KMS-11 (cell line): ENCODE results near the gene TMEM163.

Experiments
- H2AFZ ChIP-seq: fragments of 200-600 bp; sonication (generic); 2 replicates; pipeline ENCODE4 v1.6.1; 2016; ENCODE audit warnings: antibody characterized with exemption, mixed run types, low read depth
- H3K27ac ChIP-seq: fragments of 200-600 bp; sonication (generic); 2 replicates; pipeline ENCODE4 v1.6.1; 2016; ENCODE audit warnings: mild to moderate bottlenecking, mixed run types
- H3K27me3 ChIP-seq: fragments of 200-600 bp; sonication (generic); 2 replicates; pipeline ENCODE4 v1.6.1; 2017; ENCODE audit warnings: mild to moderate bottlenecking, low read depth, mixed run types, moderate library complexity; ENCODE audit not compliant: insufficient read depth
- H3K36me3 ChIP-seq: fragments of 200-600 bp; sonication (generic); 2 replicates; pipeline ENCODE4 v1.6.1; 2017; ENCODE audit warnings: mild to moderate bottlenecking, mixed run types; ENCODE audit not compliant: insufficient read depth
- H3K4me1 ChIP-seq: fragments of 200-600 bp; sonication (generic); 2 replicates; pipeline ENCODE4 v1.6.1; 2016; ENCODE audit warnings: mild to moderate bottlenecking, low read depth, mixed run types; ENCODE audit not compliant: poor library complexity, severe bottlenecking
- H3K4me2 ChIP-seq: fragments of 200-600 bp; sonication (generic); 2 replicates; pipeline ENCODE4 v1.7.0; 2016; ENCODE audit warnings: mild to moderate bottlenecking, mixed run types
- H3K4me3 ChIP-seq: fragments of 200-600 bp; sonication (generic); IDR thresholded peaks from 2 replicates; pipeline ENCODE4 v1.6.1; 2017; ENCODE audit warnings: low read depth, low read length, mixed read lengths; ENCODE audit not compliant: insufficient read depth
- H3K79me2 ChIP-seq: fragments of 200-600 bp; sonication (generic); 2 replicates; pipeline ENCODE4 v1.6.1; 2016; ENCODE audit warnings: low read depth, mixed run types; ENCODE audit not compliant: insufficient read depth
- H3K9ac ChIP-seq: fragments of 200-600 bp; sonication (generic); 2 replicates; pipeline ENCODE4 v1.6.1; 2016; ENCODE audit warnings: mild to moderate bottlenecking, mixed run types
- H4K20me1 ChIP-seq: fragments of 200-600 bp; sonication (generic); 2 replicates; pipeline ENCODE4 v1.6.1; 2016; ENCODE audit warnings: mild to moderate bottlenecking, mixed run types; ENCODE audit not compliant: insufficient read depth
- TF ChIP-seq, protein P1 (sequence below): fragments of 200-600 bp; sonication (generic); conservative IDR thresholded peaks from 2 replicates; pipeline ENCODE4 v1.6.1; 2017; ENCODE audit warnings: low read depth, mild to moderate bottlenecking, antibody characterized with exemption, low read length, moderate library complexity, mixed read lengths

The TMEM163 gene

DNA sequence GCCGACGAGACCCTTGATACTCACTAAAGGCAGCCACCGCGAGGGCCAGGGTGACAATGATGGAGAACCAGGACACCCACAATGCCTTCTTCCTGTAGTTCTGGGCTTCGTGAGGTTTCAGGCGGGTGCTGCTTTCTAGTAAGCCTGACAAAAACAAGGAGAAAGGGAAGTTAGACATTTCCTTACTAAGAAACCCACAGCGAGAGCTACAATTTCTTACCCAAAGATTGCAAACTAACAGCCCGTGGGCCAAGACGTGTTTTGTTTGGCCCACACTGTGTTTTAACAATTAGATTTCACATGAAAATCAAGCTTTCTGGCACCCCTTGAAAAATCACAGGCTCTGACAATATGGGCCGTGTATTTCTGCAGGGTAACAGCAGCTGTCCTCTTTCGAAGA lies 5.6 kb downstream of the TMEM163 start:
- Histone ChIP-seq H3K9ac (no peak overlapping the region), H3K4me1 (no peaks in the 10 kb centered on the region), H3K4me2 (no peak overlapping the region), H3K36me3 (no peaks in the 10 kb centered on the region), H3K79me2 (no peaks in the 10 kb centered on the region), H3K27ac (no peak overlapping the region), H3K4me3 (no peak overlapping the region), H4K20me1 (no peaks in the 10 kb centered on the region), H3K27me3 (no peaks in the 10 kb centered on the region), H2AFZ (no peak overlapping the region)
- TF ChIP-seq, protein P1, sequence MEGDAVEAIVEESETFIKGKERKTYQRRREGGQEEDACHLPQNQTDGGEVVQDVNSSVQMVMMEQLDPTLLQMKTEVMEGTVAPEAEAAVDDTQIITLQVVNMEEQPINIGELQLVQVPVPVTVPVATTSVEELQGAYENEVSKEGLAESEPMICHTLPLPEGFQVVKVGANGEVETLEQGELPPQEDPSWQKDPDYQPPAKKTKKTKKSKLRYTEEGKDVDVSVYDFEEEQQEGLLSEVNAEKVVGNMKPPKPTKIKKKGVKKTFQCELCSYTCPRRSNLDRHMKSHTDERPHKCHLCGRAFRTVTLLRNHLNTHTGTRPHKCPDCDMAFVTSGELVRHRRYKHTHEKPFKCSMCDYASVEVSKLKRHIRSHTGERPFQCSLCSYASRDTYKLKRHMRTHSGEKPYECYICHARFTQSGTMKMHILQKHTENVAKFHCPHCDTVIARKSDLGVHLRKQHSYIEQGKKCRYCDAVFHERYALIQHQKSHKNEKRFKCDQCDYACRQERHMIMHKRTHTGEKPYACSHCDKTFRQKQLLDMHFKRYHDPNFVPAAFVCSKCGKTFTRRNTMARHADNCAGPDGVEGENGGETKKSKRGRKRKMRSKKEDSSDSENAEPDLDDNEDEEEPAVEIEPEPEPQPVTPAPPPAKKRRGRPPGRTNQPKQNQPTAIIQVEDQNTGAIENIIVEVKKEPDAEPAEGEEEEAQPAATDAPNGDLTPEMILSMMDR: no peak

DNA sequence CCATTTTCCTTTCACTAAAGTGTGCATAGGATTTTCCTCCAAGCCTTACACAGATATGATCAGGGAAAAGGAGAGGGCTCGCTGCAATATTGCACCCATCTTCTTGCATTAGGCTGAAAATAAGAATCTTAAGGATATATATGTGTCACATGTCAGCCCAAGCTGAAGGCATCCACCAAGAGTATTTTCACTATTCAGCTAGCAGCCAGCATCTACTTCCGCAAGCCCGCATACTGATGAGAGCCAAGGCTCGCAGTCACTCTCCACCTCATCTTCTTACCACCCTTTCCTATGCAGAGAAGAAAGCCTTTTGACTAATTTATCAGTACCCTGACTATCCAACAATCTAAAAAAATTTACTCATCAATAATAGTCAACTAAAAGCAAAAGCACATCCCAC lies 6.1 kb downstream of the TMEM163 start:
- Histone ChIP-seq H3K4me2 (no peak overlapping the region), H3K27me3 (no peaks in the 10 kb centered on the region), H3K9ac (no peak overlapping the region), H3K4me1 (no peaks in the 10 kb centered on the region), H2AFZ (no peak overlapping the region), H3K79me2 (no peaks in the 10 kb centered on the region), H4K20me1 (no peaks in the 10 kb centered on the region), H3K4me3 (no peak overlapping the region), H3K36me3 (no peaks in the 10 kb centered on the region), H3K27ac (no peak overlapping the region)
- TF ChIP-seq, protein P1: no peak

- H2AFZ ChIP-seq: no peak overlapping the region
Observed at GRCh38 chr2:134712299-134712698, 6.5 kb downstream of the TMEM163 start.

GRCh38 chr2:134711692-134712091 lies 7.1 kb downstream of the TMEM163 start:
- H3K79me2 ChIP-seq: no peaks in the 10 kb centered on the region
- H3K36me3 ChIP-seq: no peaks in the 10 kb centered on the region
- H3K27ac ChIP-seq: no peak overlapping the region
- TF ChIP-seq, protein P1: no peak
- no peak overlapping the region for H3K4me3 ChIP-seq
- H3K9ac ChIP-seq: no peak overlapping the region
- no peak overlapping the region for H3K4me2 ChIP-seq
- no peaks in the 10 kb centered on the region for H4K20me1 ChIP-seq
- H3K4me1 ChIP-seq: no peaks in the 10 kb centered on the region
- H3K27me3 ChIP-seq: no peaks in the 10 kb centered on the region
- no peak overlapping the region for H2AFZ ChIP-seq

More at GRCh38 chr2:134712299-134712698, 6.5 kb downstream of the TMEM163 start:
- Histone ChIP-seq H3K27me3 (no peaks in the 10 kb centered on the region), H3K79me2 (no peaks in the 10 kb centered on the region), H3K36me3 (no peaks in the 10 kb centered on the region), H3K9ac (no peak overlapping the region), H3K4me1 (no peaks in the 10 kb centered on the region), H4K20me1 (no peaks in the 10 kb centered on the region), H3K4me2 (no peak overlapping the region), H3K4me3 (no peak overlapping the region), H3K27ac (no peak overlapping the region)
- TF ChIP-seq, protein P1: no peak
